ENCODE data around the gene GPR108. TPM values are rescaled to one million over a fixed set of nuclear protein-coding genes. Genes with fewer than 3 reads are reported as not detected.

GPR108 gene
- polyA plus RNA-seq, 1 donor (not counting 4 experiments of a cell fraction or from before 2014, with no cell fraction given), result 57.7 TPM

DNA sequence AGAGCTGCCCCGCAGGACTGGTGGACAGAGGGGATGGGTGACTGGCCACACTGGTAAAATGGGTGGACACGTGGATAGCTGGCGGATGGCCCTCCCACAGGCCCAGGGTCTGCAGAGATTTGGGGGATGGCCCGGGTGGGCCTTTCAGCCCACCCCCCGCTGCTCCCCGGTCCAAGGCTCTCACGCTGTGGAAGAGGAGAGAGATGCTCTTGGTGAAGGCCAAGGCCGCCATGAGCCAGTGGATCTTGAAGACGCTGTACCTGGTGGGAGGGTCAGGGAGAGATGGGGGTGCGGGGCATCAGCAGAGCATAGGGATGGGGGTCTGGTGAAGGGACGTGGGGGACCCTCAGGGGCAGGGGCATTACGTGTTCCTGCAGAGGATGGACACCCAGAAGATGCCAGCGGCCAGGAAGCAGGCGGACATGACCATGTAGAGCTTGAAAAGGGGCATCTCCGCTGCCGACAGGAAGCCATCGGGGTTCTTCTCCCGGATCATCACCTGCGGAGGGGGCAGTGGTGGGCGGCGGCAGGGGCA, 4.5 kb downstream of the GPR108 start:
- Histone ChIP-seq H2AFZ (ENCODE audit: control insufficient read depth, low read length) (no peak overlapping the region), H3K27me3 (ENCODE audit: control insufficient read depth, extremely low read depth, insufficient read depth, low read length) (no peaks in the 10 kb centered on the region), H3K4me2 (ENCODE audit: control insufficient read depth, extremely low read depth, insufficient read depth, low read depth, low read length) (no peak overlapping the region), H3K9me3 (ENCODE audit: control insufficient read depth, low read depth, low read length) (no peaks in the 10 kb centered on the region), H3K36me3 (ENCODE audit: control insufficient read depth in 2 of 2, extremely low read depth in 1 of 2, insufficient read depth in 2 of 2, low read length in 2 of 2) (peaks cover 8 to 25% of the 10 kb centered on the region in 2 experiments), H3K4me1 (ENCODE audit: control insufficient read depth, extremely low read depth, insufficient read depth, low read length) (peaks cover 12% of the 10 kb centered on the region), H3K9me1 (ENCODE audit: control insufficient read depth, extremely low read depth, insufficient read depth, low read length) (no peaks in the 10 kb centered on the region), H3K9ac (ENCODE audit: control insufficient read depth, extremely low read depth, insufficient read depth, low read length) (no peak overlapping the region), H4K20me1 (ENCODE audit: control insufficient read depth, extremely low read depth, insufficient read depth, low read length) (no peaks in the 10 kb centered on the region), H3K79me2 (ENCODE audit: control insufficient read depth, insufficient read depth, low read length) (peaks cover 9% of the 10 kb centered on the region), H3K27ac (ENCODE audit: control insufficient read depth, insufficient read depth, low read length) (no peak overlapping the region), H3K4me3 (ENCODE audit: control insufficient read depth in 2 of 3, extremely low read depth in 1 of 3, insufficient read depth in 2 of 3, low read depth in 1 of 3, low read length in 3 of 3) (no peak overlapping the region)
- FAIRE-seq, result no peak
- DNase-seq (ENCODE audit: low read depth, low spot score), result no peak
- dilution Hi-C loops (cut with MboI; ENCODE audit: extremely low pct_ligation_motif_present, low sequenced_read_pairs), result no loop called here
- TF ChIP-seq CTCF (optimal IDR thresholded peaks at IDR 0.05 in 1 of 3, IDR thresholded peaks at IDR 0.05 in 1 of 3, conservative IDR thresholded peaks at IDR 0.05 in 1 of 3; ENCODE audit: extremely low read depth in 1 of 3, insufficient read depth in 2 of 3, low read length in 3 of 3), result no peak
- no peak for TF ChIP-seq EZH2 (IDR thresholded peaks at IDR 0.05; ENCODE audit: low read length)

DNA sequence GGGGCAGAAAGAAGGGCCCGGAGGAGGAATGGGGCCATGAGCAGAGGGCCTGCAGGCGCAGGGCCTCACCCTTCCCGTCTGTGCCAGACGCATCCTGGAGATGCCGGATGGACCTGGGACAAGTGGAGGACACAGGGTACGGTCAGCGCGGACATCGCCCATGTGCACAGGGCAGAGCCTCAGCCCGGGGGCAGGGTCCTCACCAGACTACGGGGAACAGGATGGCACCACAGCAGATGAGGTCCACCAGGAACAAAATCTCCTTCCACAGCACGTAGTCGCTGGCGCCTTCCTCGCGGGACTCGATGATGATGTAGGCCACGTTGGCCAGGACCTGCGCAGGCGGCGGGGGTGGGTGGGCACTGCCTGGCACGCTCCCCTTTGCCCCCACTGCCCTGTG, 5.6 kb downstream of the GPR108 start:
- H3K4me1 ChIP-seq (ENCODE audit: control insufficient read depth, extremely low read depth, insufficient read depth, low read length), result peaks cover 10% of the 10 kb centered on the region
- no peak overlapping the region for H3K27ac ChIP-seq (ENCODE audit: control insufficient read depth, insufficient read depth, low read length)
- TF ChIP-seq CTCF (optimal IDR thresholded peaks at IDR 0.05 in 1 of 3, IDR thresholded peaks at IDR 0.05 in 1 of 3, conservative IDR thresholded peaks at IDR 0.05 in 1 of 3; ENCODE audit: extremely low read depth in 1 of 3, insufficient read depth in 2 of 3, low read length in 3 of 3) (no peak), EZH2 (IDR thresholded peaks at IDR 0.05; ENCODE audit: low read length) (no peak)
- no peak overlapping the region for H3K9ac ChIP-seq (ENCODE audit: control insufficient read depth, extremely low read depth, insufficient read depth, low read length)
- H3K9me3 ChIP-seq (ENCODE audit: control insufficient read depth, low read depth, low read length), result no peaks in the 10 kb centered on the region
- H3K79me2 ChIP-seq (ENCODE audit: control insufficient read depth, insufficient read depth, low read length), result peaks cover 9% of the 10 kb centered on the region
- H3K9me1 ChIP-seq (ENCODE audit: control insufficient read depth, extremely low read depth, insufficient read depth, low read length), result no peaks in the 10 kb centered on the region
- FAIRE-seq, result no peak
- H2AFZ ChIP-seq (ENCODE audit: control insufficient read depth, low read length), result no peak overlapping the region
- H3K36me3 ChIP-seq (ENCODE audit: control insufficient read depth in 2 of 2, extremely low read depth in 1 of 2, insufficient read depth in 2 of 2, low read length in 2 of 2), result peaks cover 8 to 25% of the 10 kb centered on the region in 2 experiments
- dilution Hi-C loops (cut with MboI; ENCODE audit: extremely low pct_ligation_motif_present, low sequenced_read_pairs), result no loop called here
- no peaks in the 10 kb centered on the region for H3K27me3 ChIP-seq (ENCODE audit: control insufficient read depth, extremely low read depth, insufficient read depth, low read length)
- no peak overlapping the region for H3K4me3 ChIP-seq (ENCODE audit: control insufficient read depth in 2 of 3, extremely low read depth in 1 of 3, insufficient read depth in 2 of 3, low read depth in 1 of 3, low read length in 3 of 3)
- DNase-seq (ENCODE audit: low read depth, low spot score), result no peak
- no peak overlapping the region for H3K4me2 ChIP-seq (ENCODE audit: control insufficient read depth, extremely low read depth, insufficient read depth, low read depth, low read length)
- H4K20me1 ChIP-seq (ENCODE audit: control insufficient read depth, extremely low read depth, insufficient read depth, low read length), result no peaks in the 10 kb centered on the region

All from keratinocyte (primary cell).